ENCODE measurements around the gene ABCB8. TPM values are rescaled to one million over a fixed set of nuclear protein-coding genes. Genes with fewer than 3 reads are reported as not detected.

The ABCB8 gene
- total and polyA plus RNA-seq, 9 of the 15 experiments (the other 6 are each of a cell fraction or from before 2014, with no cell fraction given): 7.6 to 106 (median 36.3) TPM

- TF ChIP-seq IRF1 (CRISPR knock-in tag; IDR thresholded peaks at IDR 0.05; ENCODE audit: borderline replicate concordance) (no peak), BHLHE40 (IDR thresholded peaks at IDR 0.05; ENCODE audit: low read length) (no peak), CEBPZ (IDR thresholded peaks at IDR 0.05; ENCODE audit: borderline replicate concordance, low read depth, low read length) (no peak), LCOR (CRISPR knock-in tag; IDR thresholded peaks at IDR 0.05) (peak; percentile 62), HDAC8 (tag; IDR thresholded peaks at IDR 0.05) (peak; percentile 31; the same call in 1 of the 2 replicates), ZBTB2 (IDR thresholded peaks at IDR 0.05) (no peak), JUNB (CRISPR knock-in tag; conservative IDR thresholded peaks at IDR 0.05) (no peak), MTF1 (CRISPR knock-in tag; IDR thresholded peaks at IDR 0.05; ENCODE audit: borderline replicate concordance) (no peak), ZNF347 (CRISPR knock-in tag; IDR thresholded peaks at IDR 0.05; ENCODE audit: low read depth) (no peak), ZNF407 (IDR thresholded peaks at IDR 0.05; ENCODE audit: low read depth) (no peak), EP400 (IDR thresholded peaks at IDR 0.05) (peak; percentile 84), ATF1 (CRISPR knock-in tag; IDR thresholded peaks at IDR 0.05) (no peak), ATF1 (tag; IDR thresholded peaks at IDR 0.05) (peak; percentile 48), SLC30A9 (CRISPR knock-in tag; IDR thresholded peaks at IDR 0.05) (no peak)
These were observed 17.7 kb upstream of the ABCB8 start (continued) for GRCh38 chr7:151010307-151011096.

Measured in K562 (cell line).